HCT116 (cell line): Measurements from ENCODE around the gene OR52A1. TPM values are rescaled to one million over a fixed set of nuclear protein-coding genes. Genes with fewer than 3 reads are reported as not detected.

Experiments
- ATAC-seq: fragments of 200-7000 bp; cut with Tn5 transposase; 2 replicates; pipeline ENCODE4 v1.9.1; 2020; ENCODE audit warnings: mild to moderate bottlenecking, moderate library complexity
- BruUV-seq: library from RNA; stranded (reverse); fragments of 400-500 nt; replicated peaks from 2 replicates; lab custom pipeline; 2021; lab: Mats Ljungman, UMichigan
- CTCF ChIA-PET: fragments of 300-600 bp; sonication (Branson Sonifier 250); formaldehyde crosslinking; loops from one replicate; lab custom pipeline; 2021; ENCODE audit warnings: antibody characterized with exemption; lab: Charles Lee
- POLR2A ChIA-PET: fragments of 300-600, 350-600 bp; sonication (Branson Sonifier 250); formaldehyde crosslinking; loops from one replicate; lab custom pipeline; 2021; ENCODE audit warnings: antibody characterized with exemption; lab: Charles Lee
- RAD21 ChIA-PET, 2 experiments: fragments of 300-600 bp; sonication (Branson Sonifier 250); formaldehyde crosslinking; loops; one replicate each; lab custom pipeline; 2023; ENCODE audit warnings: low total read pairs in 2 of 2; ENCODE audit not compliant: uncharacterized antibody in 2 of 2, unreplicated experiment in 2 of 2, low non-redundant PET in 1 of 2; lab: Charles Lee
- DNase-seq: peaks from one replicate; pipeline ENCODE4 v3.0.0-alpha.2; 2010; ENCODE audit warnings: low read depth, low spot score
- H2AFZ ChIP-seq: fragments of 200-600 bp; shearing (Covaris generic), sonication (generic); 2 replicates; pipeline ENCODE4 v1.6.1; 2017; ENCODE audit warnings: low read depth, mixed run types, mixed read lengths, antibody characterized with exemption, low read length; ENCODE audit not compliant: poor library complexity, severe bottlenecking
- H3K27ac ChIP-seq: 2 replicates; pipeline ENCODE4 v1.5.1; 2012; ENCODE audit warnings: low read depth, low read length
- H3K27me3 ChIP-seq: fragments of 200-600 bp; sonication (generic); 2 replicates; pipeline ENCODE4 v1.6.1; 2016; ENCODE audit warnings: mixed run types, low read length, mixed read lengths; ENCODE audit not compliant: insufficient read depth
- H3K36me3 ChIP-seq, 2 experiments: fragments of 200-500 bp in 1 of 2; fragments of 200-600 bp in 1 of 2; sonication (Bioruptor generic) in 1 of 2; sonication (generic) in 1 of 2; 2 replicates each; pipeline versions ENCODE4 v1.5.1 to v1.6.1; 2014 to 2016; ENCODE audit warnings: low read length in 2 of 2, inconsistent platforms in 1 of 2, mixed read lengths in 1 of 2, mixed run types in 1 of 2; ENCODE audit not compliant: insufficient read depth in 2 of 2, control insufficient read depth in 1 of 2
- H3K4me1 ChIP-seq, 2 experiments: fragments of 200-600 bp in 1 of 2; sonication (generic) in 1 of 2; 2 replicates each; pipeline versions ENCODE4 v1.5.1 to v1.6.1; 2012 to 2017; ENCODE audit warnings: low read length in 2 of 2, inconsistent platforms in 1 of 2, mild to moderate bottlenecking in 1 of 2, mixed read lengths in 1 of 2, mixed run types in 1 of 2, moderate library complexity in 1 of 2; ENCODE audit not compliant: insufficient read depth in 2 of 2, control insufficient read depth in 1 of 2
- H3K4me2 ChIP-seq: fragments of 200-600 bp; sonication (generic); 2 replicates; pipeline ENCODE4 v1.6.1; 2017; ENCODE audit warnings: mixed run types, low read length, mixed read lengths
- H3K4me3 ChIP-seq, 2 experiments: fragments of 200-600 bp in 1 of 2; sonication (generic) in 1 of 2; replicated peaks in 1 of 2; 2 replicates each; pipeline ENCODE4 v1.5.1; 2011 to 2016; ENCODE audit warnings: low read length in 2 of 2, control low read depth in 1 of 2, low read depth in 1 of 2, mild to moderate bottlenecking in 1 of 2, mixed read lengths in 1 of 2, mixed run types in 1 of 2
- H3K79me2 ChIP-seq: fragments of 200-600 bp; sonication (generic); 2 replicates; pipeline ENCODE4 v1.6.1; 2017; ENCODE audit warnings: mild to moderate bottlenecking, mixed run types, low read length, moderate library complexity, mixed read lengths; ENCODE audit not compliant: insufficient read depth
- H3K9ac ChIP-seq: fragments of 200-600 bp; sonication (generic); 2 replicates; pipeline ENCODE4 v1.6.1; 2016; ENCODE audit warnings: low read length, mixed read lengths
- H3K9me2 ChIP-seq: fragments of 200-600 bp; sonication (generic), shearing (Covaris generic); 2 replicates; pipeline ENCODE4 v1.6.1; 2017; ENCODE audit warnings: mixed run types, mild to moderate bottlenecking, moderate library complexity; ENCODE audit not compliant: insufficient read depth
- H3K9me3 ChIP-seq, 2 experiments: fragments of 200-500 bp in 1 of 2; fragments of 200-600 bp in 1 of 2; sonication (Bioruptor generic) in 1 of 2; sonication (generic) in 1 of 2; 2 replicates each; pipeline ENCODE4 v1.6.1; 2014 to 2017; ENCODE audit warnings: low read length in 2 of 2, mixed read lengths in 2 of 2, inconsistent platforms in 1 of 2, low read depth in 1 of 2, mild to moderate bottlenecking in 1 of 2, mixed run types in 1 of 2, moderate library complexity in 1 of 2; ENCODE audit not compliant: control insufficient read depth in 1 of 2, insufficient read depth in 1 of 2
- H4K20me1 ChIP-seq: fragments of 200-600 bp; sonication (generic), shearing (Covaris generic); 2 replicates; pipeline ENCODE4 v1.6.1; 2017; ENCODE audit warnings: mixed run types, mild to moderate bottlenecking, moderate library complexity; ENCODE audit not compliant: insufficient read depth
- CBX3 ChIP-seq: IDR thresholded peaks from 2 replicates; pipeline ENCODE4 v1.6.1; 2012; ENCODE audit warnings: low read depth
- CTCF ChIP-seq, 3 experiments: fragments of 200-600 bp in 1 of 3; sonication (generic) in 1 of 3; IDR thresholded peaks in 2 of 3; conservative IDR thresholded peaks in 1 of 3; 2 replicates each; pipeline ENCODE4 v1.5.1; 2012 to 2017; ENCODE audit warnings: low read depth in 2 of 3, low read length in 2 of 3, antibody characterized with exemption in 1 of 3, borderline replicate concordance in 1 of 3, control low read depth in 1 of 3, mild to moderate bottlenecking in 1 of 3, mixed read lengths in 1 of 3, mixed run types in 1 of 3, moderate library complexity in 1 of 3; ENCODE audit not compliant: insufficient read depth in 1 of 3
- EGR1 ChIP-seq: IDR thresholded peaks from 2 replicates; pipeline ENCODE4 v1.6.1; 2012; ENCODE audit warnings: low read depth
- ELF1 ChIP-seq: IDR thresholded peaks from 2 replicates; pipeline ENCODE4 v1.6.1; 2012; ENCODE audit warnings: low read depth, borderline replicate concordance
- EZH2 ChIP-seq: fragments of 200-600 bp; sonication (generic); IDR thresholded peaks from 2 replicates; pipeline ENCODE4 v1.6.1; 2017; ENCODE audit warnings: antibody characterized with exemption, mixed run types
- EZH2phosphoT487 ChIP-seq: fragments of 200-600 bp; IDR thresholded peaks from 2 replicates; pipeline ENCODE4 v1.6.1; 2018; ENCODE audit warnings: antibody characterized with exemption, borderline replicate concordance
- FOSL1 ChIP-seq: IDR thresholded peaks from 2 replicates; pipeline ENCODE4 v1.6.1; 2012; ENCODE audit warnings: low read depth
- POLR2A ChIP-seq: IDR thresholded peaks from 2 replicates; pipeline ENCODE4 v1.7.0; 2011; ENCODE audit warnings: borderline replicate concordance; ENCODE audit not compliant: insufficient read depth, insufficient read length; ENCODE audit errors: extremely low read depth
- POLR2AphosphoS5 ChIP-seq: IDR thresholded peaks from 2 replicates; pipeline ENCODE4 v1.6.1; 2011; ENCODE audit warnings: mild to moderate bottlenecking, low read depth, low read length, moderate library complexity
- REST ChIP-seq: IDR thresholded peaks from 2 replicates; pipeline ENCODE4 v1.6.1; 2012; ENCODE audit warnings: low read depth
- SIN3A ChIP-seq: IDR thresholded peaks from 2 replicates; pipeline ENCODE4 v1.6.1; 2012; ENCODE audit warnings: low read depth
- TCF7L2 ChIP-seq: IDR thresholded peaks from 2 replicates; pipeline ENCODE4 v1.7.0; 2011; ENCODE audit warnings: borderline replicate concordance, inconsistent platforms; ENCODE audit not compliant: insufficient read depth, insufficient read length; ENCODE audit errors: extremely low read depth
- YY1 ChIP-seq: IDR thresholded peaks from 2 replicates; pipeline ENCODE4 v1.6.1; 2011; ENCODE audit warnings: low read length, low read depth, moderate library complexity, mild to moderate bottlenecking; ENCODE audit not compliant: insufficient replicate concordance; ENCODE audit errors: extremely low read depth
- ZFX ChIP-seq: fragments of 450-650 bp; IDR thresholded peaks from 2 replicates; pipeline ENCODE4 v1.6.1; 2017
- intact Hi-C: fragments of 100-400 bp; cut with micrococcal nuclease; formaldehyde crosslinking; loops from 2 replicates; pipeline ENCODE4 v1.10.0; 2022
- total RNA-seq: library from RNA; stranded (reverse); gene quantifications from one replicate; pipeline ENCODE4 v1.2.1, GENCODE V29; 2021; ENCODE audit not compliant: unreplicated experiment
- TF ChIP-seq, protein P1 (sequence below): IDR thresholded peaks from 2 replicates; pipeline ENCODE4 v1.6.1; 2011; ENCODE audit warnings: mild to moderate bottlenecking, low read length, moderate library complexity; ENCODE audit not compliant: insufficient replicate concordance; ENCODE audit errors: extremely low read depth
- TF ChIP-seq, protein P2 (sequence below): IDR thresholded peaks from 2 replicates; pipeline ENCODE4 v1.6.1; 2012

Gene OR52A1
- total RNA-seq, 1 experiment from 2014 or later = not detected

- Histone ChIP-seq H3K9ac (no peak overlapping the region), H3K36me3 (no peaks in the 10 kb centered on the region), H3K9me3 (no peaks in the 10 kb centered on the region), H3K4me2 (no peak overlapping the region), H3K4me1 (no peaks in the 10 kb centered on the region), H3K9me2 (no peaks in the 10 kb centered on the region), H3K27ac (no peak overlapping the region), H3K27me3 (peaks cover 63% of the 10 kb centered on the region), H4K20me1 (no peaks in the 10 kb centered on the region), H3K4me3 (no peak overlapping the region), H2AFZ (no peak overlapping the region), H3K79me2 (no peaks in the 10 kb centered on the region)
- ChIA-PET POLR2A (no interaction called here), RAD21 (no interaction called here), CTCF (no interaction called here)
- TF ChIP-seq FOSL1 (no peak), SIN3A (no peak), CTCF (IDR thresholded peaks at IDR 0.05 in 2 of 3, conservative IDR thresholded peaks at IDR 0.05 in 1 of 3; ENCODE audit: borderline replicate concordance in 1 of 3, insufficient read depth in 1 of 3, low read depth in 2 of 3, low read length in 2 of 3) (no peak), YY1 (no peak), ZFX (no peak), ELF1 (no peak), POLR2A (no peak), TCF7L2 (no peak), EGR1 (no peak), CBX3 (no peak), EZH2phosphoT487 (no peak), POLR2AphosphoS5 (no peak), REST (no peak), EZH2 (no peak)
- TF ChIP-seq, protein P1, sequence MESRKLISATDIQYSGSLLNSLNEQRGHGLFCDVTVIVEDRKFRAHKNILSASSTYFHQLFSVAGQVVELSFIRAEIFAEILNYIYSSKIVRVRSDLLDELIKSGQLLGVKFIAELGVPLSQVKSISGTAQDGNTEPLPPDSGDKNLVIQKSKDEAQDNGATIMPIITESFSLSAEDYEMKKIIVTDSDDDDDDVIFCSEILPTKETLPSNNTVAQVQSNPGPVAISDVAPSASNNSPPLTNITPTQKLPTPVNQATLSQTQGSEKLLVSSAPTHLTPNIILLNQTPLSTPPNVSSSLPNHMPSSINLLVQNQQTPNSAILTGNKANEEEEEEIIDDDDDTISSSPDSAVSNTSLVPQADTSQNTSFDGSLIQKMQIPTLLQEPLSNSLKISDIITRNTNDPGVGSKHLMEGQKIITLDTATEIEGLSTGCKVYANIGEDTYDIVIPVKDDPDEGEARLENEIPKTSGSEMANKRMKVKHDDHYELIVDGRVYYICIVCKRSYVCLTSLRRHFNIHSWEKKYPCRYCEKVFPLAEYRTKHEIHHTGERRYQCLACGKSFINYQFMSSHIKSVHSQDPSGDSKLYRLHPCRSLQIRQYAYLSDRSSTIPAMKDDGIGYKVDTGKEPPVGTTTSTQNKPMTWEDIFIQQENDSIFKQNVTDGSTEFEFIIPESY = no peak
- TF ChIP-seq, protein P2, sequence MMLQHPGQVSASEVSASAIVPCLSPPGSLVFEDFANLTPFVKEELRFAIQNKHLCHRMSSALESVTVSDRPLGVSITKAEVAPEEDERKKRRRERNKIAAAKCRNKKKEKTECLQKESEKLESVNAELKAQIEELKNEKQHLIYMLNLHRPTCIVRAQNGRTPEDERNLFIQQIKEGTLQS = no peak
- intact Hi-C loops = no loop called here
- DNase-seq (no peak), ATAC-seq (no peak)
- BruUV-seq = no TSS peak
Measured at GRCh38 chr11:5174934-5175333, 20.4 kb upstream of the OR52A1 start.
